GM12873 (cell line): Measurements from ENCODE around the gene DNAJC15.

ENCODE experiments used
- TF ChIP-seq, protein P1 (sequence below): IDR thresholded peaks from 2 replicates; pipeline ENCODE4 v1.5.1; 2012; ENCODE audit warnings: low read depth, mild to moderate bottlenecking, moderate library complexity, low read length, control low read depth; ENCODE audit not compliant: insufficient read depth; ENCODE audit errors: missing control alignments

The DNAJC15 gene

GRCh38 chr13:42997381-42997780 lies 26.0 kb upstream of the DNAJC15 start:
- TF ChIP-seq, protein P1, sequence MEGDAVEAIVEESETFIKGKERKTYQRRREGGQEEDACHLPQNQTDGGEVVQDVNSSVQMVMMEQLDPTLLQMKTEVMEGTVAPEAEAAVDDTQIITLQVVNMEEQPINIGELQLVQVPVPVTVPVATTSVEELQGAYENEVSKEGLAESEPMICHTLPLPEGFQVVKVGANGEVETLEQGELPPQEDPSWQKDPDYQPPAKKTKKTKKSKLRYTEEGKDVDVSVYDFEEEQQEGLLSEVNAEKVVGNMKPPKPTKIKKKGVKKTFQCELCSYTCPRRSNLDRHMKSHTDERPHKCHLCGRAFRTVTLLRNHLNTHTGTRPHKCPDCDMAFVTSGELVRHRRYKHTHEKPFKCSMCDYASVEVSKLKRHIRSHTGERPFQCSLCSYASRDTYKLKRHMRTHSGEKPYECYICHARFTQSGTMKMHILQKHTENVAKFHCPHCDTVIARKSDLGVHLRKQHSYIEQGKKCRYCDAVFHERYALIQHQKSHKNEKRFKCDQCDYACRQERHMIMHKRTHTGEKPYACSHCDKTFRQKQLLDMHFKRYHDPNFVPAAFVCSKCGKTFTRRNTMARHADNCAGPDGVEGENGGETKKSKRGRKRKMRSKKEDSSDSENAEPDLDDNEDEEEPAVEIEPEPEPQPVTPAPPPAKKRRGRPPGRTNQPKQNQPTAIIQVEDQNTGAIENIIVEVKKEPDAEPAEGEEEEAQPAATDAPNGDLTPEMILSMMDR: no peak

DNA sequence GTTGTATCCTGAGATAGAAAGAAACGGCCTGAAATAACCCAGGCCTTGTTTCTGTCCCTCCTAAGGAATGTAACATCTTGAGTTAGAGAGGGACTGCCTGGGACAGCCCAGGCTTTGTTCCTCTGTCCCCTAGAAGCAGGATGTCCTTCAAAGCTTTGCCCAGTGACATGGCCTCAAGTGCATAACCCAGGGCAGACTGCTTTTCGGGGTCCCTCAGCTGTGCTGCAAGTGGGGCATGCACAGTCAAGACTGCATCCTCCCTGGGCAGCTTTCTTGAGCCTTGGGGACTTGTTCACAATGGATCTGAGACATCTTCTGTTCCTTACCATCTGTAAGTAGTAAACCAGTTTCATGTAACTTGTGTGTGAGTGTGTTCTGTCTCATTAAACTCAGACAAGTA lies 23.9 kb upstream of the DNAJC15 start:
- TF ChIP-seq, protein P1: no peak

DNA sequence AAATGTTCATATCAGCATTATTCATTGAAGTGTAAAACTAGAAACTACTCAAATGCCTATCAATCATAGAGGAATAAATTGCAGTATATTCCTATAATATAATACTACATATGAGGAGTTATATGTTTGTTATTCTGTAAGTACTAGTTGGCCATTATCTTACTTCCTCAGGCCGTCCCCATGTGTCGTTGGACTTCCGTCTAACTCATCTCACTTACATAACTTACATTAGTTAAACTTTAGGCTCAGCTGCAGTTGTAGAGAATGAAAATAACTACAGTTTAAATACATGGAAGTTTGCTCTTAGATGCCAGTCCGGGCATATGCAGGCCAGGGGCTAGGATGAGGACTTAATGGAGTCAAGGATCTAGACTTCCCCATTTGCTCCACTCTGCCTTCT lies 22.7 kb upstream of the DNAJC15 start:
- TF ChIP-seq, protein P1: no peak

GRCh38 chr13:43002021-43002420 lies 21.4 kb upstream of the DNAJC15 start:
- TF ChIP-seq, protein P1: no peak

DNA sequence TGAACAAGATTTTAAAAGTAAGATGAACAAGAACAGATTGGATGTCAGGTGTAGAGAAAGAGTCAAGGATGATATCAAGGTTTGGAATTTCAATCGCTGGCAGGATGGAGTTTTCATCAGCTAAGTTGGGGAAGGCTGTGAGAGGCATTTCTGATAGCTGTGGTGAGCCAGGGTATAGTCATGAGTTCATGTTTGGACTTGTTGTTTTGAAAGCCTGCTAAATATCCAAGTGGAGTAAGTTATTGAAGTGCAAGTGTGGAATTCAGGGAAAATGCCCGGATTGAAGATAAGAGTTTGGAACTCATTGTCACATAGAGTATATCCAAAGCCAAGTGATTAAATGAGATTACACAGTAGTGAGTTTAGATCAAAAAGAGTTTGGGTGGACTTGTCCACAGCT lies 20.4 kb upstream of the DNAJC15 start:
- TF ChIP-seq, protein P1: no peak

- TF ChIP-seq, protein P1: no peak
Observed at GRCh38 chr13:43003729-43004128, 19.7 kb upstream of the DNAJC15 start.

DNA sequence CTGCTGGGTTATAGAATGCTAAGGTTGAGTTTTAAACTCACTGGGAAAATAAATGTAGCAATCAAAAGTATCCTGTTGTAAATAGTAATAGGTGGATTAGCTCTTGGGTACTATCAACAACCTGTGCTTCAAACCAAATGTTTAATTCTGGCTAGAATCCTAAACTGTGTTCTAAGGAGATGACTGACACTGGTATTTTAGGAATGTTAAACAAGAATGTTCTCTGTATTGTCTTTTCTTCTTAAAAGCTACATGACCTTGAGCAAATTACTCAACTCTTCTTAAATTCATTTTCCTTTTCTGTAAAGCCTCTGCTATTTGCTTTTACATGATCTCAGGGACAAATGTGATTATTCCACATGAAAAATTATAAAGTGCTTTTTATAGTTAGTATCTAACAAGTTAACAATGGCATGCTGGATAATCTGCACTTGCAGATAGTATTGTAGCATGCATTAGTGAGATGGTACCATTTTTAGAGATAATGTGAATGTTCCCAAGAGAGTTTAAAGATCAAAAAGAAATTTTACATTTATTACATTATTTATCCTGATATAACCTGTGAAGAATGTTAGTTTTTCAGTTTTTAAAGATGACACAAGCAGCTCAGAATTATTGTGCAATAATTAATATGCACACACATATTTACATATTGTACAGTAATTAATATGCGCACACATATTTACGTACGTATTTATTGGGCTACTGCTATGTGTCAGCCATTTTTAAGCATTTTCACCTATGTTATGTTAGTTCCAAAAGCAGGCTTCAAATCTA lies 17.7 kb upstream of the DNAJC15 start:
- TF ChIP-seq, protein P1: no peak
